Thyroid gland (tissue), 4 donors: ENCODE data around the gene PAX7. TPM values are rescaled to one million over a fixed set of nuclear protein-coding genes. Genes with fewer than 3 reads are reported as not detected.

ENCODE experiments used
- DNase-seq, 2 donors: peaks; one replicate each; pipeline ENCODE4 v3.0.0-alpha.2; 2019
- H3K27ac ChIP-seq, 3 donors: fragments of 200-600 bp; sonication (generic); 1 replicate in 2 of 3; 2 replicates in 1 of 3; pipeline ENCODE4 v1.5.1; 2016 to 2019; ENCODE audit warnings: mild to moderate bottlenecking in 1 of 3, moderate library complexity in 1 of 3
- H3K27me3 ChIP-seq: fragments of 200-600 bp; sonication (generic); one replicate; pipeline ENCODE4 v1.5.1; 2019
- H3K36me3 ChIP-seq, 2 donors: fragments of 200-600 bp; sonication (generic); one replicate each; pipeline ENCODE4 v1.5.1; 2016 to 2019
- H3K4me1 ChIP-seq, 2 donors: fragments of 200-600 bp; sonication (generic); one replicate each; pipeline ENCODE4 v1.5.1; 2017 to 2019
- H3K4me3 ChIP-seq, 3 donors: fragments of 200-600 bp; sonication (generic); replicated peaks in 1 of 3; 1 replicate in 2 of 3; 2 replicates in 1 of 3; pipeline ENCODE4 v1.5.1; 2016; ENCODE audit warnings: mild to moderate bottlenecking in 1 of 3
- H3K9me3 ChIP-seq: fragments of 200-600 bp; sonication (generic); one replicate; pipeline ENCODE4 v1.5.1; 2017
- POLR2A ChIP-seq, 2 donors: fragments of 450-650 bp; IDR thresholded peaks; one replicate each; pipeline ENCODE4 v1.6.1; 2017; ENCODE audit warnings: antibody characterized with exemption in 2 of 2, mild to moderate bottlenecking in 2 of 2, moderate library complexity in 1 of 2
- WGBS, 2 donors: methylation state at CpG; one replicate each; pipeline ENCODE4 v1.1.5; 2017; 5-methylcytosine and 5-hydroxymethylcytosine counted together
- intact Hi-C: fragments of 100-400 bp; cut with DNase I; formaldehyde crosslinking; loops from one replicate; pipeline ENCODE4 v1.15.1; 2023
- total RNA-seq, 4 donors: library from RNA; depleted of rRNA; stranded (reverse); fragments of >200 nt; gene quantifications; one replicate each; pipeline ENCODE4 v1.2.3, GENCODE V29; 2016
- TF ChIP-seq, protein P1 (sequence below), 6 experiments: fragments of 200-600 bp in 3 of 6; fragments of 450-650 bp in 3 of 6; sonication (generic) in 3 of 6; IDR thresholded peaks; one replicate each; pipeline ENCODE4 v1.5.1; 2016 to 2019; ENCODE audit warnings: antibody characterized with exemption in 6 of 6, mild to moderate bottlenecking in 2 of 6, inconsistent platforms in 1 of 6, moderate library complexity in 1 of 6

PAX7 gene
- total RNA-seq, 4 donors from 2014 or later = 0.78 TPM; not detected in 3

DNA sequence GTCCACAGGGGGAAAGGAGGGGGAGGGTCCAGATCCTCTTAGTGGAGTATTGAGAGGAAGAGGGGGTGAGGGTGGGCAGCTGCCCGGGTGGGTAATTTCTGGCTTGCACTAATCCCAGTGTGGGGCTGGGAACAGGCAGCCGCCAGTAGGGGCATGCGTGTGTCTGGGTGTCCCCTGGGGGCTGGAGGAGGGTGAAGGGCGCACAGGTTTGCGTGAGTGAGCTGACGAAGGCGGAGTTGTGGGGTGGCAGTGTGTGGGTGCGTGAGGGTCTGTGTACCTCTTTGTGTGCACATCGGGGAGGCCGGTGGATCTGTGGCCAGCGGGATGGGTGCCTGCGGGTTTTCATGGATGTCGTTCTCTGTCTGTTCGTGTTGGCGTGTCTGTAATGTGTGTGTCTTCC, 97.3 kb downstream of the PAX7 start:
- Histone ChIP-seq H3K27me3 (no peaks in the 10 kb centered on the region), H3K4me1 (peaks cover 0 to 10% of the 10 kb centered on the region in 2 donors), H3K4me3 (no peak overlapping the region), H3K9me3 (no peaks in the 10 kb centered on the region), H3K36me3 (no peaks in the 10 kb centered on the region), H3K27ac (no peak overlapping the region)
- DNase-seq = no peak
- 68 to 79% methylated on average over 12 to 15 of the region's 15 CpGs for WGBS, 2 donors
- TF ChIP-seq POLR2A (IDR thresholded peaks at IDR 0.05) = no peak
- TF ChIP-seq, protein P1, sequence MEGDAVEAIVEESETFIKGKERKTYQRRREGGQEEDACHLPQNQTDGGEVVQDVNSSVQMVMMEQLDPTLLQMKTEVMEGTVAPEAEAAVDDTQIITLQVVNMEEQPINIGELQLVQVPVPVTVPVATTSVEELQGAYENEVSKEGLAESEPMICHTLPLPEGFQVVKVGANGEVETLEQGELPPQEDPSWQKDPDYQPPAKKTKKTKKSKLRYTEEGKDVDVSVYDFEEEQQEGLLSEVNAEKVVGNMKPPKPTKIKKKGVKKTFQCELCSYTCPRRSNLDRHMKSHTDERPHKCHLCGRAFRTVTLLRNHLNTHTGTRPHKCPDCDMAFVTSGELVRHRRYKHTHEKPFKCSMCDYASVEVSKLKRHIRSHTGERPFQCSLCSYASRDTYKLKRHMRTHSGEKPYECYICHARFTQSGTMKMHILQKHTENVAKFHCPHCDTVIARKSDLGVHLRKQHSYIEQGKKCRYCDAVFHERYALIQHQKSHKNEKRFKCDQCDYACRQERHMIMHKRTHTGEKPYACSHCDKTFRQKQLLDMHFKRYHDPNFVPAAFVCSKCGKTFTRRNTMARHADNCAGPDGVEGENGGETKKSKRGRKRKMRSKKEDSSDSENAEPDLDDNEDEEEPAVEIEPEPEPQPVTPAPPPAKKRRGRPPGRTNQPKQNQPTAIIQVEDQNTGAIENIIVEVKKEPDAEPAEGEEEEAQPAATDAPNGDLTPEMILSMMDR (IDR thresholded peaks at IDR 0.05) = no peak
- intact Hi-C loops = no loop called here

DNA sequence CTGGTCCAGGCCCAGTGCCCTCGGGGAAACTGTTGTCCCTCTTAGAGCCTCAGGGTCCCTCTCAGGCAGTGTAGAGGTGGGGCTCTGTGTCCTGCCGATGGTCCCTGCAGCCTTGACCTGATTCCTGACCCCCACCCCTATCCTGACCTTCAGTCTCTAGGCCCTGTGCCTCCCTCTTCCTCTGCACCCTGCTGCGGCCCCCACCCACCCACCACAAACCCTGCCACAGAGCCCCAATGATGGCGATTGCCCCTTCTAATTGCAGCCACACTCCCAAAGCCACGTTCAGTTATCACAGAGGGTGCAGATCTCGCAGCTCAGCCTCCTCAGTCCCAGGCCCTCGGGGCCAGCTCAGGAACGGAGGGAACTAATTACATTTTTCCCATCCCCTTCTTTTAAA, 99.7 kb downstream of the PAX7 start:
- H3K4me1 ChIP-seq = no peaks in the 10 kb centered on the region
- intact Hi-C loops = no loop called here
- 50 to 67% methylated on average over 4 to 8 of the region's 8 CpGs for WGBS, 2 donors
- no peaks in the 10 kb centered on the region for H3K9me3 ChIP-seq
- no peak overlapping the region for H3K4me3 ChIP-seq
- TF ChIP-seq, protein P1 (IDR thresholded peaks at IDR 0.05) = no peak
- TF ChIP-seq POLR2A (IDR thresholded peaks at IDR 0.05) = no peak
- DNase-seq = no peak
- no peaks in the 10 kb centered on the region for H3K27me3 ChIP-seq
- no peaks in the 10 kb centered on the region for H3K36me3 ChIP-seq
- H3K27ac ChIP-seq = no peak overlapping the region

DNA sequence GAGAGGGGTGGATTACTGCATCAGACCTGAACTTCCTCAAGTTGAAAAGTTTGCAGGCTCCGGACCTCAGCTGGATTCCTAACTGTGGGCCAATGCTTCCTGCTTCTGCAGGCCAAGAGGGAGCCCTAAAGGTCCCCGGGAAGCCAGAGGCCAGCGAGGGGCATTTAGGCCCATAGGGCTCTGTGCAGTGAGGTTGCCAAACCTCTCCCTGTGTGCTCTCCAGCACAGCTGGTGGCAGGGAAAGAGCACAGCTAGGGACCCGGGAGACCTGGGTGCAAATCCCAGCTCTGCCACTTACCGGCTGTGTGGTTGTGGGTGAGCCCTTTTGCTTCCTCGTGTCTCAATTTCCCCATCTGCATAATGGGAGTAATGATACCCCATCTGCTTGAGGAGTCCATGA, 100.5 kb downstream of the PAX7 start:
- WGBS, 2 donors = 58 to 68% methylated on average over 4 to 6 of the region's 6 CpGs
- H3K27ac ChIP-seq = no peak overlapping the region
- H3K4me3 ChIP-seq = no peak overlapping the region
- intact Hi-C loops = no loop called here
- H3K36me3 ChIP-seq = no peaks in the 10 kb centered on the region
- H3K4me1 ChIP-seq = no peaks in the 10 kb centered on the region
- no peaks in the 10 kb centered on the region for H3K9me3 ChIP-seq
- no peak for DNase-seq
- TF ChIP-seq, protein P1 (IDR thresholded peaks at IDR 0.05) = no peak
- TF ChIP-seq POLR2A (IDR thresholded peaks at IDR 0.05) = no peak
- H3K27me3 ChIP-seq = no peaks in the 10 kb centered on the region

DNA sequence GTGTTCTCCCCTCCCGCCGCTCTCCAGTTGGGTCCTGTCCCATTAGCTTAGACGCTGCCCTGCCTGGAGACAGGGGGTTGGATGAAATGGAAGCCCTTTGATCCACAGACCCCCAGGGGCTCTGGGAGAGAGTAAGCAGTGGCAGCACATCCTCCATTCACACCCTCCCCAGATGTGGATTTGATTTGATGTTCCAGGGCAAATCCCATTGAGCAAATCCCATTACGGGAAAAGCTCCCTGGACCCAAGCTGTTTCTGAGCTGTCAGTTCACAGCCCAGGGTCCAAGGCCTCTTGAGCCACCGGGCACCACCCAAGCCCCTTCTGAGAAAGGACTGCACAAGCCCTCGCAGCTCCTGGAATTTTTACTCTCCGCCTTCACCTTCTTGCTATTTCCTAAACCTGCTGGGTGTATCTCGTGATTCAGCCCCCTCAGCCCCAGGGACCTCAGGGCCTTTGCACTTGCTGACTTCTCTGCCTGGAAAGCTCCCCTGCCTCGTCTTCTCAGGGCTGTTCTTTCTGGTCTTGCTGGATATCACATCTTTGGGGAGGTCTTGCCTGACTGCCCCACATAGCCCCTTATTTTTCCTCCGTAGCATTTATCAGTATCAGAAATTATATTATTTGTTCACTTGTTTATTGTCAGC, 101.1 kb downstream of the PAX7 start:
- intact Hi-C loops = no loop called here
- Histone ChIP-seq H3K36me3 (no peaks in the 10 kb centered on the region), H3K4me3 (no peak overlapping the region), H3K9me3 (no peaks in the 10 kb centered on the region), H3K27me3 (no peaks in the 10 kb centered on the region), H3K27ac (no peak overlapping the region), H3K4me1 (no peaks in the 10 kb centered on the region)
- no peak for TF ChIP-seq POLR2A (IDR thresholded peaks at IDR 0.05)
- TF ChIP-seq, protein P1 (IDR thresholded peaks at IDR 0.05) = no peak
- 80 to 85% methylated on average over 10 of the region's 10 CpGs for WGBS, 2 donors
- no peak for DNase-seq

DNA sequence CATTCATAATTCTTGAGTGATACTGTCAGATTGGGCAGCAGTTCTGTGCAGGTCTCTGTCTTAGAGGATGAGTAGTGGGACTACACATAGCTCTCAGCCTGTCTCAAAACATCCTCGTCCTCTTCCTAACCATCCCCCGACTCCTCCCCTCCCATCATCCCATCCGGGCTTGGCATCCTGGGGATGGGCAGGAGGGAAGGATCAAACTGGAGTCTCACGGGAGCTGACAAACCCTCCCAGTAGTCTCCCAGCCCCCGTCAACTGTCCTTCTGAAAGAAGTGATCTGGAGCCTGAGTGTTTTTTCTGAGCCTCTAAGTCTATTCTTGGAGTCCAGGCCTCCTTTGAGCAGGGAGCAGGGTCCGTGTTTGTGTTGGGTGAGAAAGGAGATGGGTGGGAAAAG, 102.0 kb downstream of the PAX7 start:
- Histone ChIP-seq H3K4me3 (no peak overlapping the region), H3K36me3 (no peaks in the 10 kb centered on the region), H3K27me3 (no peaks in the 10 kb centered on the region), H3K4me1 (no peaks in the 10 kb centered on the region), H3K27ac (no peak overlapping the region), H3K9me3 (no peaks in the 10 kb centered on the region)
- WGBS, 2 donors = 56 to 70% methylated on average over 6 of the region's 6 CpGs
- no peak for DNase-seq
- intact Hi-C loops = no loop called here
- TF ChIP-seq, protein P1 (IDR thresholded peaks at IDR 0.05) = no peak
- no peak for TF ChIP-seq POLR2A (IDR thresholded peaks at IDR 0.05)
